C4-2B (cell line): ENCODE measurements around the gene LAMTOR4.

ENCODE experiments used
- H3K27ac ChIP-seq: fragments of 450-650 bp; 2 replicates; pipeline ENCODE4 v1.5.1; 2017
- ZFX ChIP-seq: fragments of 450-650 bp; IDR thresholded peaks from 2 replicates; pipeline ENCODE4 v1.6.1; 2017
- TF ChIP-seq, protein P1 (sequence below): fragments of 450-650 bp; conservative IDR thresholded peaks from 2 replicates; pipeline ENCODE4 v1.5.1; 2017; ENCODE audit warnings: mild to moderate bottlenecking

The LAMTOR4 gene

DNA sequence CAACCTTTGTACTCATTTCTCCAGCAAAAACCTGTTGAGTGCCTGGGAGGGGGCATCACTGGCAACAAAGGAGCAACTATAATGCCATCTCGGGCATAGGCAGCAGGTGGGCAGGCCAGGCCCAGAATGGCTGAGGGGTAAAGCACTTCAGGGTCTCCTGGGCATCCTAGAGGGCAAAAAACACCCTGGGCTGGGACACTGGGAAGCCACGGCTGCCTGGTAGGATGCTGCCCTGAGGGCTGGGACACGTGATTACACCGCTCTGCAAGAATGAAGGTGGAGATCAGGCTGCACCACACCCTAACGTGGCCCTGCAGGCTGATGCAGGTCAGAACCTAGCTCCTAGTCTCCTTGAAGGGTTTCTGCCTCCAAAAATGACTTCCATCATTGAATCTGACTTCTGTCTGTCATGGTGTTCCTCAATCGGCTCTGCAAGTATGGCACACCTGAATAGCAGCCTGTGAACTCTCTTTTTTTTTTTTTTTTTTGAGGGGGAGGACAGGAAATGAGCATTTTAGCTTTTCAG is 14.4 kb downstream of the LAMTOR4 start:
- no peak overlapping the region for H3K27ac ChIP-seq
- TF ChIP-seq ZFX = no peak
- TF ChIP-seq, protein P1, sequence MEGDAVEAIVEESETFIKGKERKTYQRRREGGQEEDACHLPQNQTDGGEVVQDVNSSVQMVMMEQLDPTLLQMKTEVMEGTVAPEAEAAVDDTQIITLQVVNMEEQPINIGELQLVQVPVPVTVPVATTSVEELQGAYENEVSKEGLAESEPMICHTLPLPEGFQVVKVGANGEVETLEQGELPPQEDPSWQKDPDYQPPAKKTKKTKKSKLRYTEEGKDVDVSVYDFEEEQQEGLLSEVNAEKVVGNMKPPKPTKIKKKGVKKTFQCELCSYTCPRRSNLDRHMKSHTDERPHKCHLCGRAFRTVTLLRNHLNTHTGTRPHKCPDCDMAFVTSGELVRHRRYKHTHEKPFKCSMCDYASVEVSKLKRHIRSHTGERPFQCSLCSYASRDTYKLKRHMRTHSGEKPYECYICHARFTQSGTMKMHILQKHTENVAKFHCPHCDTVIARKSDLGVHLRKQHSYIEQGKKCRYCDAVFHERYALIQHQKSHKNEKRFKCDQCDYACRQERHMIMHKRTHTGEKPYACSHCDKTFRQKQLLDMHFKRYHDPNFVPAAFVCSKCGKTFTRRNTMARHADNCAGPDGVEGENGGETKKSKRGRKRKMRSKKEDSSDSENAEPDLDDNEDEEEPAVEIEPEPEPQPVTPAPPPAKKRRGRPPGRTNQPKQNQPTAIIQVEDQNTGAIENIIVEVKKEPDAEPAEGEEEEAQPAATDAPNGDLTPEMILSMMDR = no peak

DNA sequence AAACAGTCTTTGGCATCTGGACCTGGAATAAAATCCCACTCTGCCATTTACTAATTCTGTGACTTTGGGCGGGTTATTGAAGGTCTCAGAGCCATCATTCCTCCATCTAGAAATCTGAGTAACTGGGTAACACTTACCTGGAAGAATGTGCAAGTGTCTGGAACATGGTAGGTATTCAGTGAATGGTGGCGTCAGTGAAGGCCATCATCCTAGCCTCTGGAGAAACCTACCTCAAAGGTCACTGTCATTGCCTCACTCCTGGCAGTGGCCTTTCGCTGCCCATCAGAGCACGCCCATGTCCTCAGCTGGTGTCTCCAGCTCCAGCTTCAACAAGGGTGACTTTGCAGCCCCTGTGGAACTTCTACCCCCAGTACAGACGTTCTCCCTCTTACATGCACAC is 15.2 kb downstream of the LAMTOR4 start:
- no peak overlapping the region for H3K27ac ChIP-seq
- no peak for TF ChIP-seq ZFX
- TF ChIP-seq, protein P1 = no peak

- TF ChIP-seq ZFX = no peak
- TF ChIP-seq, protein P1 = no peak
These were observed 17.7 kb downstream of the LAMTOR4 start for GRCh38 chr7:100166317-100166940.

GRCh38 chr7:100166970-100167911 is 18.5 kb downstream of the LAMTOR4 start:
- H3K27ac ChIP-seq = no peak overlapping the region
- TF ChIP-seq ZFX = no peak
- TF ChIP-seq, protein P1 = no peak

More at GRCh38 chr7:100166317-100166940, 17.7 kb downstream of the LAMTOR4 start:
- no peak overlapping the region for H3K27ac ChIP-seq

- TF ChIP-seq, protein P1 = no peak
- no peak for TF ChIP-seq ZFX
- no peak overlapping the region for H3K27ac ChIP-seq
These were observed 19.2 kb downstream of the LAMTOR4 start for GRCh38 chr7:100167912-100168323.

GRCh38 chr7:100169147-100169850 is 20.6 kb downstream of the LAMTOR4 start:
- TF ChIP-seq, protein P1 = no peak
- TF ChIP-seq ZFX = no peak
- no peak overlapping the region for H3K27ac ChIP-seq
